Stomach (tissue), 4 donors: ENCODE results near the gene ARID5B.

ENCODE experiments used
- EP300 ChIP-seq: sonication (generic); formaldehyde crosslinking; IDR thresholded peaks from one replicate; pipeline ENCODE4 v1.6.1; 2017; ENCODE audit warnings: antibody characterized with exemption
- POLR2A ChIP-seq, 4 donors: fragments of 450-650 bp; IDR thresholded peaks; one replicate each; pipeline ENCODE4 v1.6.1; 2016; ENCODE audit warnings: antibody characterized with exemption in 4 of 4, control low read depth in 2 of 4, mild to moderate bottlenecking in 1 of 4, moderate library complexity in 1 of 4
- TF ChIP-seq, protein P1 (sequence below), 7 experiments: fragments of 450-650 bp in 4 of 7; fragments of 200-600 bp in 3 of 7; sonication (generic) in 3 of 7; IDR thresholded peaks; one replicate each; pipeline ENCODE4 v1.5.1; 2016 to 2019; ENCODE audit warnings: antibody characterized with exemption in 7 of 7, control low read depth in 2 of 7, mild to moderate bottlenecking in 1 of 7

DNA sequence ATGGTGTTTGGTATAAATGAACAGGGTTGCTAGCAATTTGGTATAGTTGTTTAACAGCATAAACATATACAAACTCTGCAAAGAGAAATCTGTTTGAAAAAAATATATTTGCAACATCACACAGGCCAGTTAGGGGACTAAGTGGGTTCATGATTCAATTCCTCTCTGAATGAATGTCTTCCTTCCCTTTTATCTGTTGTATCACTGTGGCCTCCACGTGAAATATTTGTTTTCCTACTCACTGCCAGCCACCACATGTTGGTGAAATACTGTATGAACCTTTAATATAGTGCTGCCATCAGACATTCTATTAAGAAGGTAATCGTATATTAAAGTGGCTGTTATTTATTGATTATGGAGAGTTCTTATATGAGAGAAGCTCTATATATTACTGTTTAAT is 157.0 kb downstream of the ARID5B start:
- TF ChIP-seq, protein P1, sequence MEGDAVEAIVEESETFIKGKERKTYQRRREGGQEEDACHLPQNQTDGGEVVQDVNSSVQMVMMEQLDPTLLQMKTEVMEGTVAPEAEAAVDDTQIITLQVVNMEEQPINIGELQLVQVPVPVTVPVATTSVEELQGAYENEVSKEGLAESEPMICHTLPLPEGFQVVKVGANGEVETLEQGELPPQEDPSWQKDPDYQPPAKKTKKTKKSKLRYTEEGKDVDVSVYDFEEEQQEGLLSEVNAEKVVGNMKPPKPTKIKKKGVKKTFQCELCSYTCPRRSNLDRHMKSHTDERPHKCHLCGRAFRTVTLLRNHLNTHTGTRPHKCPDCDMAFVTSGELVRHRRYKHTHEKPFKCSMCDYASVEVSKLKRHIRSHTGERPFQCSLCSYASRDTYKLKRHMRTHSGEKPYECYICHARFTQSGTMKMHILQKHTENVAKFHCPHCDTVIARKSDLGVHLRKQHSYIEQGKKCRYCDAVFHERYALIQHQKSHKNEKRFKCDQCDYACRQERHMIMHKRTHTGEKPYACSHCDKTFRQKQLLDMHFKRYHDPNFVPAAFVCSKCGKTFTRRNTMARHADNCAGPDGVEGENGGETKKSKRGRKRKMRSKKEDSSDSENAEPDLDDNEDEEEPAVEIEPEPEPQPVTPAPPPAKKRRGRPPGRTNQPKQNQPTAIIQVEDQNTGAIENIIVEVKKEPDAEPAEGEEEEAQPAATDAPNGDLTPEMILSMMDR (IDR thresholded peaks at IDR 0.05), result no peak
- TF ChIP-seq POLR2A (IDR thresholded peaks at IDR 0.05), result no peak
- TF ChIP-seq EP300, result no peak
